ENCODE results near the gene UGT1A7. TPM values are rescaled to one million over a fixed set of nuclear protein-coding genes. Genes with fewer than 3 reads are reported as not detected.

Gene UGT1A7
- total RNA-seq, 1 donor from 2014 or later, result not detected

GRCh38 chr2:233810385-233810784, 128.7 kb downstream of the UGT1A7 start:
- no peak overlapping the region for H3K27ac Mint-ChIP-seq (ENCODE audit: unreplicated experiment)
- H3K27me3 Mint-ChIP-seq (ENCODE audit: low read depth), result no peaks in the 10 kb centered on the region
- DNase-seq (ENCODE audit: low read depth, low spot score), result no peak
- no peaks in the 10 kb centered on the region for H3K36me3 Mint-ChIP-seq (ENCODE audit: low read depth)
- no peak overlapping the region for H3K4me3 Mint-ChIP-seq
- H3K9me3 Mint-ChIP-seq, result no peaks in the 10 kb centered on the region
- no peak for TF ChIP-seq CTCF (conservative IDR thresholded peaks at IDR 0.05)
- no peaks in the 10 kb centered on the region for H3K4me1 Mint-ChIP-seq

DNA sequence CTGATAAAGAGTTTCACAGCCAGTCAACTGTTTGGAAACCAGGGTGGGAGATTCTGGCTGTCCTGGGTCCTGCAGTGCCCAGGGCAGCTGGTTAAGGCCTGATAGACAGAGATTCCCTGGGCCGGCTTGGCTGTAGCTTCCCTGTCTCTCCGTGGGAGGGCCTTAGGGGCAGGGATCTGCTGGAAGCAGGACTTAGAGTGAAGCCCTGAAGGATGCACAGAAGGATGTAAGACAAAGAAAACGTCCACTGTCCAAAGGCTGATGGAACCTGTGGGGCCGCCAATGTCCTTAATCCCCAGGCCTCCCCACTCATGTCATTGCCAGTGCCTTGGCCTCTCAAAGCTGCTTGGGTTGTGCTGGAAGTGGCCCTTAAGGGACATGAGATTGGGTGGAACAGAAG, 129.4 kb downstream of the UGT1A7 start:
- H3K36me3 Mint-ChIP-seq (ENCODE audit: low read depth), result no peaks in the 10 kb centered on the region
- no peaks in the 10 kb centered on the region for H3K9me3 Mint-ChIP-seq
- H3K27ac Mint-ChIP-seq (ENCODE audit: unreplicated experiment), result no peak overlapping the region
- no peaks in the 10 kb centered on the region for H3K27me3 Mint-ChIP-seq (ENCODE audit: low read depth)
- peaks cover 2% of the 10 kb centered on the region for H3K4me1 Mint-ChIP-seq
- no peak for DNase-seq (ENCODE audit: low read depth, low spot score)
- TF ChIP-seq CTCF (conservative IDR thresholded peaks at IDR 0.05), result no peak
- H3K4me3 Mint-ChIP-seq, result no peak overlapping the region

GRCh38 chr2:233811732-233812131, 130.0 kb downstream of the UGT1A7 start:
- no peaks in the 10 kb centered on the region for H3K27me3 Mint-ChIP-seq (ENCODE audit: low read depth)
- H3K27ac Mint-ChIP-seq (ENCODE audit: unreplicated experiment), result no peak overlapping the region
- DNase-seq (ENCODE audit: low read depth, low spot score), result no peak

GRCh38 chr2:233813236-233814055, 131.7 kb downstream of the UGT1A7 start:
- DNase-seq (ENCODE audit: low read depth, low spot score), result no peak
- no peaks in the 10 kb centered on the region for H3K27me3 Mint-ChIP-seq (ENCODE audit: low read depth)
- no peaks in the 10 kb centered on the region for H3K9me3 Mint-ChIP-seq

More at GRCh38 chr2:233811732-233812131, 130.0 kb downstream of the UGT1A7 start:
- TF ChIP-seq CTCF (conservative IDR thresholded peaks at IDR 0.05), result no peak
- Mint-ChIP-seq H3K36me3 (ENCODE audit: low read depth) (no peaks in the 10 kb centered on the region), H3K4me3 (no peak overlapping the region), H3K9me3 (no peaks in the 10 kb centered on the region), H3K4me1 (peaks cover 8% of the 10 kb centered on the region)

DNA sequence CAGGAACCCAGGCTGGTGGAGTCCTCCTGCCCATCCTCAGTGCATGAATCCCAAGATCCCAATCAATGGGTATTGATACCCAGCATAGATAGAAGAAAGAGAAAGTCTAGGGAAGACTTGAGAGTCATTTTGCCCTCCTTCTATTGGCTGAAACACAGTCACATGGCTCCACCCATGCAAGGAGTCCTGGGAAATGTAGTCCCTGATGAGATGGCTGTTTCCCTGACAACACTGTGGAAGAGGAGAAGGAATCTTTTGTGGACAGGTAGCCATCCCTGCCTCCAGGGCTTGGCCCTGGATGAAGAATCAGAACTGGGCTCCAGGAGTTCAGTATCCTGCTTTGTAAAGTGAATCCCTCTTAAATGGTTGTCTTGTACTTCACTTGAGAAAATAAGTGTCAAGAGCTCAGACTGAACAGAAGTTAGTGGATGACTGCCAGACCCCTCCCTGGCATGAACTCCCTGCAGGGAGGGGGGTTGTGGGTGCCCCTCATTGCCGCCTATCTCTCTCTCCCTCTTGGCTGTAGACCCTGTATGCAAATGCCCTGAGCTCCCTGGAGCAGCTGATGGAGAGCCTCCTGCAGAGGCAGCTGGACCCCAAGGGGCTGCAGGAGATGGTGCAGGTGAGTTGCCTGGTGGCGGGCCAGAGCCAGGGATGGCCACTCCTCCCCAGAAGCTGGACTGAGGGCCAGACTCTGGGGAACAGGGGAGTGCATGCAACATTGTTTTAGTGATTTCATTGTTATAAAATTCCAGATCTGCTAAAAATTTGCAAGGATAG, 132.5 kb downstream of the UGT1A7 start:
- Mint-ChIP-seq H3K27me3 (ENCODE audit: low read depth) (no peaks in the 10 kb centered on the region), H3K36me3 (ENCODE audit: low read depth) (no peaks in the 10 kb centered on the region), H3K4me1 (peaks cover 12% of the 10 kb centered on the region), H3K9me3 (no peaks in the 10 kb centered on the region), H3K4me3 (no peak overlapping the region), H3K27ac (ENCODE audit: unreplicated experiment) (no peak overlapping the region)
- no peak for DNase-seq (ENCODE audit: low read depth, low spot score)
- TF ChIP-seq CTCF (conservative IDR thresholded peaks at IDR 0.05), result no peak

More at GRCh38 chr2:233813236-233814055, 131.7 kb downstream of the UGT1A7 start:
- no peak overlapping the region for H3K27ac Mint-ChIP-seq (ENCODE audit: unreplicated experiment)
- peaks cover 12% of the 10 kb centered on the region for H3K4me1 Mint-ChIP-seq
- H3K36me3 Mint-ChIP-seq (ENCODE audit: low read depth), result no peaks in the 10 kb centered on the region
- no peak overlapping the region for H3K4me3 Mint-ChIP-seq
- TF ChIP-seq CTCF (conservative IDR thresholded peaks at IDR 0.05), result no peak
